Measurements from ENCODE around the gene TEX264. TPM values are rescaled to one million over a fixed set of nuclear protein-coding genes. Genes with fewer than 3 reads are reported as not detected.

Gene TEX264
- total and polyA plus RNA-seq, 4 donors: 36.1 to 105 (median 55.4) TPM

DNA sequence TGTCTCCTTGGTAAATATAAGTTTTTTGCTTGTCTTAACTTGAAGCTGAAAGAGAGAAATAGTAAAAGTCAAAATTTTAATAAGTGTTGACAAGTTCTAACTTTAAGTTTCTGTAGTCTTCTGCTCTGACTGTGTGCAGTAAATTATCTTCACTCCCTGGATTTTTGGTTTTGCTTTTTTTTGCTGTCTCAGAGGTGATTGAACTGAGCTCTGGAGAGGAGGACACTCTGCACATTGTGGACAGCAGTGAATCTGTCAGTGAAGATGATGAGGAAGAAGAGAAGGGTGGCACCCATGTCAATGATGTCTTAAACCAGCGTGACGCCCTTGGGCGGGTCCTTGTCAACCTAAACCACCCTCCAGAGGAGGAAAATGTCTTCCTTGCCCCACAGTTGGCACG lies 40.5 kb upstream of the TEX264 start:
- 94% methylated on average over 4 of the region's 4 CpGs for WGBS, 2 donors
- Histone ChIP-seq H3K9me3 (ENCODE audit: control insufficient read depth in 4 of 4, insufficient read depth in 3 of 4, low read length in 3 of 4) (no peaks in the 10 kb centered on the region), H3K27ac (ENCODE audit: low read depth in 1 of 2, low read length in 1 of 2) (no peak overlapping the region), H3K9ac (ENCODE audit: insufficient read depth in 1 of 2, low read length in 2 of 2) (no peak overlapping the region), H3K4me3 (no peak overlapping the region), H3K4me1 (ENCODE audit: control insufficient read depth in 5 of 5, insufficient read depth in 5 of 5, low read length in 5 of 5) (no peaks in the 10 kb centered on the region), H3K36me3 (ENCODE audit: control insufficient read depth in 4 of 4, insufficient read depth in 4 of 4, low read length in 4 of 4) (peaks cover 12 to 37% (median 34%) of the 10 kb centered on the region in 4 donors), H3K27me3 (ENCODE audit: control insufficient read depth in 3 of 3, insufficient read depth in 3 of 3, low read length in 2 of 3) (no peaks in the 10 kb centered on the region)
- TF ChIP-seq, protein P1, sequence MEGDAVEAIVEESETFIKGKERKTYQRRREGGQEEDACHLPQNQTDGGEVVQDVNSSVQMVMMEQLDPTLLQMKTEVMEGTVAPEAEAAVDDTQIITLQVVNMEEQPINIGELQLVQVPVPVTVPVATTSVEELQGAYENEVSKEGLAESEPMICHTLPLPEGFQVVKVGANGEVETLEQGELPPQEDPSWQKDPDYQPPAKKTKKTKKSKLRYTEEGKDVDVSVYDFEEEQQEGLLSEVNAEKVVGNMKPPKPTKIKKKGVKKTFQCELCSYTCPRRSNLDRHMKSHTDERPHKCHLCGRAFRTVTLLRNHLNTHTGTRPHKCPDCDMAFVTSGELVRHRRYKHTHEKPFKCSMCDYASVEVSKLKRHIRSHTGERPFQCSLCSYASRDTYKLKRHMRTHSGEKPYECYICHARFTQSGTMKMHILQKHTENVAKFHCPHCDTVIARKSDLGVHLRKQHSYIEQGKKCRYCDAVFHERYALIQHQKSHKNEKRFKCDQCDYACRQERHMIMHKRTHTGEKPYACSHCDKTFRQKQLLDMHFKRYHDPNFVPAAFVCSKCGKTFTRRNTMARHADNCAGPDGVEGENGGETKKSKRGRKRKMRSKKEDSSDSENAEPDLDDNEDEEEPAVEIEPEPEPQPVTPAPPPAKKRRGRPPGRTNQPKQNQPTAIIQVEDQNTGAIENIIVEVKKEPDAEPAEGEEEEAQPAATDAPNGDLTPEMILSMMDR (IDR thresholded peaks at IDR 0.05; ENCODE audit: control extremely low read depth, extremely low read depth): no peak
- no peak for DNase-seq
- ATAC-seq (ENCODE audit: insufficient read depth, low FRiP score): no peak

DNA sequence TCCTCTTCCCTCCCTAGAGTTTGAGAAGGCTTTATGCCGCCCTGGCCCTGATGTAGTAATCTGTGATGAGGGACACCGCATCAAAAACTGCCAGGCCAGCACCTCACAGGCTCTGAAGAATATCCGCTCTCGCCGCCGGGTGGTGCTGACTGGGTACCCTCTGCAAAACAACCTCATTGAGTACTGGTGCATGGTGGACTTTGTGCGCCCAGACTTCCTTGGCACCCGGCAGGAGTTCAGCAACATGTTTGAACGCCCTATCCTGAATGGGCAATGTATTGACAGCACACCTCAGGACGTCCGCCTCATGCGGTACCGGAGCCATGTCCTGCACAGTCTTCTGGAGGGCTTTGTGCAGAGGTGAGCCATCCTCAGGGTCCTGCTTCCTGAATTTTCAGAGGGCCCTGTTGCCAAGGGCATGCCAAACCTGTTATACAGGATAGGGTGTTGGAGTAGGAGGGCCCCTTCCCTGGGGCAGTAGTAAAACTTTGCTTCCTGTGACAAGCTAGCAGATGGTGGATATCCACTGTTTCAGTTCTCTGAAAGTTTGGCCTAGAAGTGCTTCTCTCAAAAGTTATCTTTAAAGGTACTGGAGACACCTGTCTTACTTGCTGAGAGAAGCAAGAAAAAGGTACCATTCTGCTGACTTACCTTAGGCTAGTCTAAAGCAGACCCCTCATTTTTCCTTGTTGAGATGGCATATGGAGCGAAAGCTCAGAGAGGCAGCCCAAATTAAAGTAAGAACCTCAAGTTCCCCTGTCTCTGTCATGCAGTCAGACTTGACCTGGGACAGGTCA lies 33.7 kb upstream of the TEX264 start:
- no peaks in the 10 kb centered on the region for H3K27me3 ChIP-seq (ENCODE audit: control insufficient read depth in 3 of 3, insufficient read depth in 3 of 3, low read length in 2 of 3)
- DNase-seq: peak; percentile 18 to 46 (median 18)
- no peak overlapping the region for H3K9ac ChIP-seq (ENCODE audit: insufficient read depth in 1 of 2, low read length in 2 of 2)
- H3K4me3 ChIP-seq: no peak overlapping the region
- 95 to 97% methylated on average over 14 of the region's 14 CpGs for WGBS, 2 donors
- no peak for ATAC-seq (ENCODE audit: insufficient read depth, low FRiP score)
- H3K27ac ChIP-seq (ENCODE audit: low read depth in 1 of 2, low read length in 1 of 2): no peak overlapping the region
- TF ChIP-seq, protein P1 (IDR thresholded peaks at IDR 0.05; ENCODE audit: control extremely low read depth, extremely low read depth): no peak
- H3K36me3 ChIP-seq (ENCODE audit: control insufficient read depth in 4 of 4, insufficient read depth in 4 of 4, low read length in 4 of 4): peaks cover 20 to 54% (median 45%) of the 10 kb centered on the region in 4 donors
- H3K9me3 ChIP-seq (ENCODE audit: control insufficient read depth in 4 of 4, insufficient read depth in 3 of 4, low read length in 3 of 4): no peaks in the 10 kb centered on the region
- H3K4me1 ChIP-seq (ENCODE audit: control insufficient read depth in 5 of 5, insufficient read depth in 5 of 5, low read length in 5 of 5): no peaks in the 10 kb centered on the region

DNA sequence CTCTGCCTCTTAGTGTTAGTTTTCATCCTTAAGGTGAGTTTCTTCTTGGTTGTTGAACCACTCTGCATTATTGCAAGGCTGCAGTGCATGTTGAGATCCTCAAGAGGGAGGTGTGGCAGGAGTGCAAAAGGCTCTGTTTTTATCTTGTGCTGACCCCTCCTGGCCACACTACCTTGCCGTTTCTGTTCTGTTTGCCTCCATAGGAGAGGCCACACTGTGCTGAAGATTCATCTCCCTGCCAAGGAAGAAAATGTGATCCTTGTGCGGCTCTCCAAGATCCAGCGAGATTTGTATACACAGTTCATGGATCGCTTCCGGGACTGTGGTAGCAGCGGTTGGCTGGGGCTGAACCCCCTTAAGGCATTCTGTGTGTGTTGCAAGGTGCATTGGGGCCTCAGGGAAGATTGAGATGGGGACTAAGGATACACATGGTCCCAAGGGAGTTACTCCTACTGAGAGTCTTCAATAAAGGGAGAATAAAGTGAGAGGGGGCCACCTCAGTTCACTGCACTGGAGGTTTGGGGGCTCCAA lies 33.0 kb upstream of the TEX264 start:
- DNase-seq (peak; percentile 33 to 58 (median 33)), ATAC-seq (ENCODE audit: insufficient read depth, low FRiP score) (no peak)
- 71 to 73% methylated on average over 6 of the region's 6 CpGs for WGBS, 2 donors
- Histone ChIP-seq H3K27ac (ENCODE audit: low read depth in 1 of 2, low read length in 1 of 2) (no peak overlapping the region), H3K27me3 (ENCODE audit: control insufficient read depth in 3 of 3, insufficient read depth in 3 of 3, low read length in 2 of 3) (no peaks in the 10 kb centered on the region), H3K4me1 (ENCODE audit: control insufficient read depth in 5 of 5, insufficient read depth in 5 of 5, low read length in 5 of 5) (no peaks in the 10 kb centered on the region), H3K36me3 (ENCODE audit: control insufficient read depth in 4 of 4, insufficient read depth in 4 of 4, low read length in 4 of 4) (peaks cover 20 to 49% (median 45%) of the 10 kb centered on the region in 4 donors), H3K9ac (ENCODE audit: insufficient read depth in 1 of 2, low read length in 2 of 2) (no peak overlapping the region), H3K4me3 (no peak overlapping the region), H3K9me3 (ENCODE audit: control insufficient read depth in 4 of 4, insufficient read depth in 3 of 4, low read length in 3 of 4) (no peaks in the 10 kb centered on the region)
- TF ChIP-seq, protein P1 (IDR thresholded peaks at IDR 0.05; ENCODE audit: control extremely low read depth, extremely low read depth): peak; percentile 55

Data from lung (tissue), 12 donors.